Suprapubic skin (tissue), 3 donors: ENCODE data around the gene RAP1GAP.

Experiments
- CTCF ChIP-seq, 2 donors: fragments of 200-600 bp in 1 of 2; fragments of 450-650 bp in 1 of 2; sonication (generic) in 1 of 2; IDR thresholded peaks; one replicate each; pipeline ENCODE4 v1.5.1; 2016 to 2019; ENCODE audit warnings: antibody characterized with exemption in 2 of 2, mild to moderate bottlenecking in 1 of 2, moderate library complexity in 1 of 2
- EP300 ChIP-seq: sonication (generic); formaldehyde crosslinking; IDR thresholded peaks from one replicate; pipeline ENCODE4 v1.6.1; 2017; ENCODE audit warnings: antibody characterized with exemption

GRCh38 chr1:21631944-21632887 is 36.9 kb downstream of the RAP1GAP start:
- TF ChIP-seq CTCF (IDR thresholded peaks at IDR 0.05) = no peak
- TF ChIP-seq EP300 = no peak
